HG02798 (cell line): Measurements from ENCODE around the gene GRAMD1A.
"Not testable (repeated sequence)": the region's sequence is repeated elsewhere in the genome, so short reads cannot be mapped to it uniquely, and the experiment has no call there.

Experiments
- ATAC-seq: cut with Tn5 transposase; IDR thresholded peaks from one replicate; pipeline ENCODE4 v1.9.1; 2021; ENCODE audit warnings: mild to moderate bottlenecking; ENCODE audit not compliant: unreplicated experiment, poor library complexity

The GRAMD1A gene

DNA sequence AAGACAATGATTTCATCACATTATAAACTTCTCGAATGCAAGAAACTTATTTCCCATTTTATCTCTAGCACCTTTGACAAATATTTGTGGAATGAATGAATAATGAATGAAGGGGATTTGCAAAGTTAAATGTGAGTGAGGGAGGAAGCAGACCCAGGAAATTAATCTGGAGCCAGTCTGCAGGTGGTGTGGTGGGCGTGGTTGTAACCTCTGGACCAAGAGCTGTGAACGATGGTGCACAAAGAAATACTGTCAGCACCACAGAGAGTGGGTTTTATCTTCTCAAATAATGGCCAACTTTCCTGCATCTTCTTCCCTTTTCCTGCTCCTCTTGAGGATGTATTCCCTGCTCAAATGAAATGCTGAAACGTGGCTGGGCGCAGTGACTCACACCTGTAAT is 25.1 kb upstream of the GRAMD1A start:
- ATAC-seq: no peak

DNA sequence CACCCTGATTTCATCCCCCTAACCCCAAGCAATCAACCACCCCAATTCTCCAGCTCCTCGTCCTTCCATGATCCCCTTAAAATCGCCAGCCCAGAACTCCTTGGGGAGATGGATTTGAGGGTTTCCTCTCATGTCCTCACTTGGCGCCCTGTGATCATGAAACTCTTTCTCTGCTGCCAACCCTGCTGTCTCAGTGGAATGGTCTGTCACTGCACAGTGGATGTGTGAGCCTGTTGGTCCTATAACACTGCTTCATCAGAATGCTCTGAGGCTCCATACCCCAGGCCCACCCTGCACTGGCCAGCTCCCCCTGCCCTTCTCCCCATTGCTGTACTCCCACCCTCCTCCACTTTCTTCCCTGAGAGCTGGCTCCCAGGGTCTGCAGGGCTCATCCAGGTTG is 23.5 kb upstream of the GRAMD1A start:
- no peak for ATAC-seq

DNA sequence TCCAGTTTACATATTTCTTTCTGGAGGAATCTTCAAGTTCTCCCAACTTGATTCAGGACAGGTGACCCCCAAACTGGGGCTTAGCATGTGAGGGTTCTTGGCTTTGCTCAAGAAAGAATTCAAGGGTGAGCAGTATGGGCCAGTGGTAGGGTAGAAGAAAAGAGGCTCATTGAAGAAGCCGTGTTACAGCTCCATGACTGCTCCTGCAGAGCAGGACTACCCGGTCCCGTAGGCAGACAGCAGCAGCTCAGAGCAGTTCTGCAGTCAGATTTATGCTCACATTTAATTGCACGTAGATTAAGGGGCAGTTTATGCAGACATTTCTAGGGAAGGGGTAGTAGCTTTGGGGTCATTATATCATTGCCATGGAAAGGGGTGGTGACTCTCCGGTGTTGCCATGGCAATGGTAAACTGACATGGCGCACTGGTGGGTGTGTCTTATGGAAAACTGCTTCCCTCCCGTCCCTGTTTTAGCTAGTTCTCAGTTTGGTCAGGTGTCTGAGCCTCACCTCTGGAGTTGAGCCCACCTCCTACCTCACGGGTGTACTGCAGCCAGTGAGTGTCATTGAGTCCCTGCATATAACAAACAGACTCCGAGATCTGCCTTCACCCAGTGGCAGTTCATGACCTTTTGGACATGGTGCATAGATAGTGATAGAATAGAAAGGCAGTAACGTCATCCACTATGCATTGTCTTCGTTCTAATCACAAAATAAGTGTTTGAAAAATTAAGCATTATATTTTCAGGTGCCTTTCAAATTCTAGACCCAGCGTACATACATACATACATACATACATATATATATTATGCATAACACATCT is 20.1 kb upstream of the GRAMD1A start:
- ATAC-seq: no peak

DNA sequence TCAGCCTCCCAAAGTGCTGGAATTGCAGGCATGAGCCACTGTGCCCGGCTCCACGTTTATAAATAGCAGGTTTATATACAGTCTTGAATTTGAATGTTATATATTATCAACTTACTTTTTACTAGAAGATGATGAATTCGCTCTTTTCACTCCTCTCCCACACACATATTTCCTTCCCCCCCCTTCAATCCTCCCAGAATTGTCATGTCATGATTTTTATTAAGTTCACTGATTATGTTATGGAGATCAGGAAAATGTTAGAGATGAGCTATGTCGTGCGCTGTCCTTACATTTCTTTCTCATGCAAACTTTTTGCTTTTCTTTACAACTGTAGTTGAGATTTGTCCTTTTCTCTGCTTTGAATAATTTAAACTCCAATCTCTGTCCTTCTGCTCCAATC is 17.8 kb upstream of the GRAMD1A start:
- ATAC-seq: no peak

DNA sequence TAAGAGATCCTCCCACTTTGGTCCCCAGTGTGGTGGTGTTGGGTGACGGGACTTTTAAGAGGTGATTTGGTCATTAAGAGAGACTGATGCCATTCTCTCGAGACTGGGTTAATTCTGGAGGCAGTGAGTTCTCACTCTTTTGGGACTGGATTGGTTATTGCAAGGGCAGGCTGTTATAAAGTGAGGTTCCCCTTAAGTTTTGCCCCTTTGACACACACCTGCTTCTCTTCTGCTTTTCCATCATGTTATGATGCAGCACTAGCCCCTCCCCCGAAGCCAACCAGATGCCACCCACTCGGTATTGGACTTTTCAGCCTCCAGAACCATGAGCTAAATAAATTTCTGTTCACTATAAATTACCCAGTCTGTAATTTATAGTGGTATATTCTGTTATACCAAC is 16.3 kb upstream of the GRAMD1A start:
- ATAC-seq: no peak

DNA sequence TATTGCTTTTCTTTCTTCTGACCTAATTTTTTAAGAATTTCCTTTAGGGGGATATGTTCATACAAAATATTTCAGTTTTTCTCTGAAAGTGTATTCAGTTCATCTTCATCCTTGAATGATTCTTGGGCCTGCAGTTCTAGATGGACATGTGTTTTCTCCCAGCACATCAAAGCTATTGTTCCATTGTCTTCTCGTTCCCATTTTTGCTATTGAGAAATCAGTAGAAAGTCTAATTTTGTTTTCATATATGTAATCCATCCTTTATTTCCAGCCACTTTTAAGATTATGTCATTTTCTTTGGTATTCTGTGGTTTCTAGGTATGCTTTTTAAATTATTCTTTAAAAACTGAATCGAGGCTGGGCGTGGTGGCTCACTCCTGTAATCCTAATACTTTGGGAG is 15.8 kb upstream of the GRAMD1A start:
- ATAC-seq: no peak

DNA sequence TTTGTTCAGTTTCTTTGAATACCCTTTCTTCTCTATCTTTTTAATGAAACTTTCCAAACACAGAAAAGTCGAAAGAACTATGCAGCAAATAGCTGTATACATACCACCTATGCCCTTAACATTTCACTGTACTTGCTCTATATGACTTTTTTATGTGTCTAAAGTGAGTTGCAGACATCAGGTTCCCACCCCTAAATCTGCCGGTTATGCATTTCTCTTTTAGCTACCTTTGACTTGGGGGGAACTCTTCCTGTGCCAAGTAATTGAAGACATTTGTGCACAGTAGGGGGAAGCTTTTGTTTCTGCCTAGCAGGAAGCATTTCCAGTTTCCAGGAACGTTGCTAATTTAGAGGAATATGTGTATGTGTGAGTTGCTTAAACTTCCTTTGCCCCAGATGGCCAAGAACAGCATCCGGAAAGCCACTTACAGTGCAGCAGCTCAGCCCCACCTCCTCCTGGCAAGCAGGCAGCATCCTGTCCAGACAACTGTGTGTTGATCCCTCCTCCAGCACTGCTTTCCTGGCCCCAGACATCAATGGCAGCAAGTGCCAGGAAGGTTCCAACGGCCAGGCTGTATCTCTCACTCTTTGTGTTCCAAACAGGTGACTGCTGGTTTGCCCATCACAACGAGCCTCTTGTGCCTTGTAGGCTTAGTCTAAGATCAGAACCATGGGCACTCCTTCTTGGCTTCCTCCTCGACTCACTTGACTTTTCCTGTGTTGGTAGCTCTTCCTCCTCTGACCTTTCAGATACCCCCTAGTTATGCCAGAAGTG is 14.7 kb upstream of the GRAMD1A start:
- no peak for ATAC-seq

DNA sequence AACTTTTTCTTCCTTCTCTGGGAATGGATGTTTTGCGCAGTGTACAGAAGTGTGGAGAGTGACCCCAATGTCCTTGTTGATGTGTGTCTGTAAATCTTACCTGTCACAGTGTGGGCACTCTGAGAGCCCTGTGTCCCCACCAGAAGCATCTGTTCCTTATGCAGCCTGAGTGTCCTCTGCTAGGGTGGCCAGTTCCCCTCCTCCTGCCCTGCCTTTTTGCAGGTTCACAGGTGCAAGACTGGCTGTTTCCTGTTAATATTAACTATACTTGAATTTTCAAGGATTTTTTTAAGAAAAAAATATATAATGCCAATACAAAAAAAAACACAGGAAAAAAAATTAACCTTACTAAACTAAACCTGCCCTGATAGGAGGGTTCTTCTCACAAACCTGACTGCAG is 12.0 kb upstream of the GRAMD1A start:
- ATAC-seq: no peak

DNA sequence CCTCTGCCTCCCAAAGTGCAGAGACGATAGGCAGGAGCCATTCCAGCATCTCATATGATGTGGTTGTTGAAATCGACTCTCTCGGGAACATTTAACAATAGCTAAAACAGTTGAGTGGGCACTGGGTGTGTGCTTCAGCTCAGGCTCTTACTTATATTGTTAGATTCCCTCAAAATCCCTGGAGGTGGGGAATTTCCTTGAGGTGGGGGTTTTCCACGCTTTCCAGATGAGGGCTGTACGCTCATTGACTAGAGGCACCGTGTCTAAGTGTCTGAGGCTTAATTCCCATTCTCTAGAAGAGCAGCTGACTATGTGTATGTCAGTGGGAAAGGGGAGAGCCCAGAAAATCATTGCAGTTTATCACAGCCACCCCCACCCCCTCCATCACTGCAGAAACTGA is 10.8 kb upstream of the GRAMD1A start:
- ATAC-seq: no peak

DNA sequence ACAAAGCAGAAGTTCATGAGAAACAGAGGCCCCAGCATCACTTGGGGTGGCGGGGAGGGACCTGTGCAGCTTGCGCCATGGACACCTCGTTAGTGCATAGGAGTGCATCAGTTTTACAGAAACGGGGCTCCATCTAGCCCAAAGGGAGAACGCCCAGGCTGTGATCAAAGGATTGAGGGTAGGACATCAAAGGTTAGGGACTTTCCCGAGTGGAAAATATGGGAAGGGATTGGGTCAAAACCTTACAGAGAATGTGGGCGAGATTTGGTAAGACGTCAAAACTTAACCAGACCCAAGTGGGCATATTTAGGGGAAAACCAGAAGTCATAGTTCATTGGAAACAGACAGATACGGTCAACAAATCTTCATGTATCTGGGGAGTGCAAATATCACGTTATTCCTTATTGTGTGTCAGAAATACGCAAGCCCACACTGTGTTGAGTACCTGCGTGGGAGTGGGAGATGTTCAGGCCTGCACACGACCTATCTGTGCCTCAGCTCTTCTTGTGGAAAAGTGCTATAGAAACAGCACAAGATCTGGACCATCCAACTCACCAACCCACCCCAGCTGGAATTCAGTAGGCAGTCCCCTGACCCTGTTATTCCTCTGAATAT is 9.4 kb upstream of the GRAMD1A start:
- no peak for ATAC-seq

DNA sequence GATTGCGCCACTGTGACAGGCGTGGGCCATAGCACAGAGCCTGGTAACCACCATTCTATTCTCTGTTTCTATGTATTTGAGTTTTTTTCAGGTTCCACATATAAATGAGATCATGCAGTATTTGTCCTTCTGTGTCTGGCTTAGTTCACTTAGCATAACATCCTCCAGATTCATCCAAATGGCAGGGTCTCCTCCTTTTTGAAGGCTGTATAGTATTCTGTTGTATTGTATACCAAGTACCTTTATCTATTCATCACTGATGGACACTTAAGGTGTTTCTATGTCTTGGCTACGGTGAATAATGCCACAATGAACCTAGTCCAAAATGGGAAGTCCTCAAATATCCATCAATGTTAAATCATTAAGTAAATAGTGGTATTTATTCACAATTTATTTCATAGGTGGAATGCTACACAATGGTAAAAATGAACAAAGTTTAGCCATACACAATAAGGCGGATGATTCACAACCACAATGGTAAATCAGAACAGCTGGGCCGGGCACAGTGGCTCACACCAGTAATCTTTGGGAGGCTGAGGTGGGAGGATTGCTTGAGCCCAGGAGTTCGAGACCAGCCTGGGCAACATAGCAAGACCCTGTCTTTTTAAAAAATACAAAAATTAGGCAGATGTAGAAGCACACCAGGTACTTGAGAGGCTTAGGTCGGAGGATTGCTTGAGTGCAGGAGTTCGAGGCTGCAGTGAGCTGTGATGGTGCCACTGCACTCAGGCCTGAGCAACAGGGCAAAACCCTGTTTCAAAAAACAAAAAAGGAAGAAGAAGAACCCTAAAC is 8.4 kb upstream of the GRAMD1A start:
- no peak for ATAC-seq

DNA sequence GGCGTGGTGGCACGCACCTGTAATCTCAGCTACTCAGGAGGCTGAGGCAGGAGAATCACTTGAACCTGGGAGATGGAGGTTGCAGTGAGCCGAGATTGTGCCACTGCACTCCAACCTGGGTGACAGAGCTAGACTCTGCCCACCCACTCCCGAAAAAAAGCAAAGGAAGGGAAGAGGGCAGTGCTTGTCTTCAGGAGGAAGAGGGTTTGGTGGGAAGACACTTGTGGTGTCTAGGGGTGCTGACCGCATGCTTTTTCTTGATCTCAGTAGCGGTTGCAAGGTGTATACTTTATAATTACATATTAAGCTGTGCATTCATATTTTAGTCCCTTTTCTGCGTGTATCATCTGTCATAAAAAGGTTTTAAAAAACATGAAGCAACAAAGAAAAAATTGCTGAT is 7.5 kb upstream of the GRAMD1A start:
- not testable (repeated sequence) for ATAC-seq

DNA sequence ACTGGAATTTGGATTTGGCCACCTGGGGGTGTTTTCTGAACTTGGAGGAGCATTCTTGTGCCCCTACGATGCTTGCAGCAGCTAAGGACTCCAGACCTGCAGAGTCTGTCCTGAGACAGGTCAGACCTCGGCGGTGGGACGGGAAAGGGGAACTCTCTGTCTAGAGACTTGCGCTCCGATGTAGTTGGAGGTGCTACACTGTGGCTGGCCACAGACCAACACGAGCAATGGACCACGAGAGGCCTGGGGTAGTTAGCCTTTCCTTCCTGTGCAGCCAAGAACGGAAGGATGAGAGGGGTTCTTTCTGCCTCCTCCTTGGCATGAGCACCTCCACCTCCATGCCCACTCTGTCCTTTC is 5.9 kb upstream of the GRAMD1A start:
- ATAC-seq: no peak

DNA sequence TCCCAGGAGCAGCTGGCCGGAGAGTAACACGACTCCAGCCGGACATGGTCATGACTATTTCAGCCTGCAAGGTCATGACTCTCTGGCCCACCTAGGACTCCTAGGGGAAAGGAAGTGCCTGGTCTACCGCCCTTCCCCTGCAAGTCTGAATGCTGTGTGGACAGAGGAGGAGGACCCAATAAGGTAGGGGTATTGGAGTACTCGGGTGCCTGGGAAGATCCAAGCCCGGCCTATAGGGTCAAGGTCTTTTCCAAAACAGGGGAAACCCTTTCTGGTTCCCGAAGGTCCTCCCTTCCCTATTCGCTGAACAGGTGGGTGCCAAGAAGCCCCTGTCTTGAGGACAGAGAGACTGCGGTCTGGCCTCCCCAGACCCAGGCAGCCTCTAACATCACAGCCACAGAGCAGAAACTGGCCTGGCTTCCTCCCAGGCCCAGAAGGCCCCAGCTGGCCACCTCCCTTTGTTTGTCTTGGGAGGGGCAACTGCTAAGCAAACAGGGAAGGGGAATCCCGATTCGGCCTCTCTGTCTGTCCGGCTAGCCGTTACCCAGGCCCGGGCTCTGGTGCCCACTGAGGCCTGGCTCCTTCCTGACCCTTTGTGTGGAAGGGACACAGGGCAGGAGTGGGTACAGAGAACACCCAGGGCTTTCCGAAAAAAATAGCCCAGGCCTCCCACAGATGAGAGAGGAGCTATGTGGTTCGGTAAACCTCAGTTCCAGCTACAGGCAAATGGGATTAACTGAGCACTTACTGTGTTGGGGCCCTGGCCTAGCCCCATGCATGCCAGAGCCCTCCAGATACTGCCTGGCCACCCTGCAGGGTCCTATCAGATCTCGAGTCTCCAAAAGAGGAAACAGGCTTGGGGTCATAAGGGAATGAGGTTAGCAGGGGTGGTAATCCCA is 5.2 kb upstream of the GRAMD1A start:
- ATAC-seq: no peak

DNA sequence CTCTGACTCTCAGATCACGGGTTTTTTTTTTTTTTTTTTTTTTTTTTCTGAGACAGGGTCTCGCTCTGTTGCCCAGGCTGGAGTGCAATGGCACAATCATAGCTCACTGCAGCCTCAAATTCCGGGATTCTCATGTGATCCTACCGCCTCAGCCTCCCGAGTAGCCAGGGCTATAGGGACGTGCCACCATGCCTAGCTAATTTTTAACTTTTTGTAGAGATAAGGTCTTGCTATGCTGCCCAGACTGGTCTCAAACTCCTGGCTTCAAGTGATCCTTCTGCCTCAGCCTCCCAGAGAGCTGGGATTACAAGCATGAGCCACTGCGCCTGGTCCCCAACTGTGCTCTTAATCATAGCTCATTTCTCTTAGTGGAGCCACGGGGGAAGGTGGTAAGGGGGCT is 4.6 kb upstream of the GRAMD1A start:
- no peak for ATAC-seq

DNA sequence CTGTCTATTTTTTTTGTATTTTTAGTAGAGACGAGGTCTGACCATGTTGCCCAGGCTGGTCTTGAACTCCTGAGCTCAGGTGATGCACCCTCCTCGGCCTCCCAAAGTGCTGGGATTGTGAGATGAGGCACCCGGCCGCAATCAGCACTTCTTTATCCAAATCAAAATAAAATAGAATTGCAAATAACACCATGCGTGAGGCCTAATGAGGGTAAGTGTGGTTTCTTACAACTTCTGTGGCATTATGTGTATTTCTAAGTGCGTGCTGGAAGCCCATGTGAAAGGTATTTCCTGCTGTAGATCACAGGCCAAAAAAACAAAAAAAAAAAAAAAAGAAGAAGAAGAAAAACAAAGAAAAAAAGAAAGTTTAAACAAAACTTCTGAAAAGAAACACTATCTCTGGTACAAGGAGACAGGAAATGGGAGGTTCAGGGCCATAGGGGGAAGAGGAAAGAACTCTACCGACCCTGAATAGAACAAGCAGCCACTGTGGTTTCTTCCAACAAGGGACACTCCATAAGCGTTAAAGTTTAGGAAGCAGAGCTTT is 3.0 kb upstream of the GRAMD1A start:
- ATAC-seq: no peak

DNA sequence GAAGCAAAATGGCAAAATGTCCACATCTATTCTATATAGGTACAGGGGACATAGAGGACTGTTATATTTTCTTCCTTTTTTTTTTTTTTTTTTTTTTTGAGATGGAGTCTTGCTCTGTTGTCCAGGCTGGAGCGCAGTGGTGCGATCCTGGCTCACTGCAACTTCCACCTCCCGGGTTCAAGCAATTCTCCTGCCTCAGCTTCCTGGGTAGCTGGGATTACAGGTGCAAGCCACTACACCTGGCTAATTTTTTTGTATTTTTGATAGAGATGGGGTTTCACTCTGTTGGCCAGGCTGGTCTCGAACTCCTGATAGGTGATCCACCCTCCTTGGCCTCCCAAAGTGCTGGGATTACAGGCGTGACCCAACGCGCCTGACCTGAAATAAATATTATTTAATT is 1.9 kb upstream of the GRAMD1A start:
- not testable (repeated sequence) for ATAC-seq

DNA sequence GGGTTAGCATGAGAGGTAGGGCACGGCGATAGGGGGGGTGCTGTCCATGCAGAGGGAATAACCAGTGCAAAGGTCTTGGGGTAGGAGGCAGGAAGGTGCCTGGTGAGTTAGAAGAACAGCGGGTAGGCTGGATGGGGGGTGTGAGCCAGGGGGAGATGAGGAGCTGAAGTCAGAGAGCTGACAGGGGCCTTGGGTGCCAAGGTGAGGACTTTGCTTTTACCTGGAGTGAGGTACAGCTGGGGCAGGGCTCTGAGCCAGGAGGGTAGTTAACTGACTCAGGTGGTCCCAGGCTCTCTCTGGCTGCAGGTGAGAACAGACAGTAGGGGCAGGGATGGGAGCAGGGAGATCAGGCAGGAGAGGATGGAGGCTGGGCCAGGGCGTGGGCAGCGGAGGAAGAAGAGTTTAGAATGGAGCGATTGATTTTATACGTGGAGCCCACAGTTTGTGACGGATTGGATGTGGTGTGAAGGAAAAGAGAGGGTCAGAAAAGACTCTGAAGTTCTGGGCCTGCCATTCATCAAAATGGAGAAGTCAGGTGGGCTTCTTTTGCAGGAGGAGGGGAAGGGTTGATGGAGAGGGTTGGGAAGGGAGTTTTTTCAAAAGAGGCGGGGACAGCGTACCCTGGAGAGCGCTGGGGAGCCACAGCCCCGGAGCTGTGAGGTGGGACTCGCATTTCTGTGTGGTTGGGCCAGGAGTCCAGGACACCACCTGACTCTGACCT is 1.2 kb upstream of the GRAMD1A start:
- ATAC-seq: no peak

DNA sequence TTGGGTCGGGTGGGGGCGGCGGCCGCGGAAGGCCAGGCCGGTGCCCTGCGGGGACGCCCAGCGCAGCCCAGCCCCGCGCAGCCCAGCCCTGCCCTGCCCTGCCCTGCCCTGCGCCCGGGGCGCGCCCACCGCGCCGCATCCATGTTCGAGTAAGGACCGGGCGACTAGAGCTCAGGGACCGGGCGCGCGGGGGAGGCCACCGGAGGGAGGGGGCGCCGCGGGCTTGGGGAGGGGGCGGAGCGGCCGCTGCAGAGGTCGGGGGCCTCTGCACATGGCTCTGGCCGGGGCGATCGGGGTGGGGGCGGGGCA is 169 bp downstream of the GRAMD1A start:
- no peak for ATAC-seq
